Stimulated activated CD8-positive, alpha-beta memory T cell treated with anti-CD3 and anti-CD28 coated beads, Interleukin-12 subunit alpha, Interleukin-12 subunit beta, amount 100 ng/mL, for 4 hours (primary cell): ENCODE measurements around the gene CLEC5A.
"Not testable (repeated sequence)": the region's sequence is repeated elsewhere in the genome, so short reads cannot be mapped to it uniquely, and the experiment has no call there.

Source experiments
- DNase-seq: peaks from one replicate; pipeline ENCODE4 v3.0.0-alpha.2; 2020; ENCODE audit warnings: low read depth

Gene CLEC5A

DNA sequence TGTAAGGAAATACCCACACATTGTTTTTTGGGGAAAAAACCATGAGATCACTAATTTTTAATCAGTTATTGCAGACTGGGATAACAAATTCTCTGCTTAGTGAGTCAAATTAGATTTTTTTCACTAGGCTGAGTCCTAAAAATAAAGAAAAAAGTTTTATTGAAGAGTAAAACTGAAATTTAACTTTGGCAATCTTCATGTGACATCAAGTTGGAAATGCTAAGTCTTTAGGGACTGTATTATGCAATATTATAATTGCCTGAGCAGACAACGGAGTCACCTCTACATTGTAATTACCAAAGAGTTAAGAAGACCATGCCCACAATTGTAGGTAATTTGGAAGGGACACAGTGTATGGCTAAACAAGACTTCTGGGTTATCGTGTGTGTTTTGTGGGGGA is 2.2 kb upstream of the CLEC5A start:
- DNase-seq = no peak

DNA sequence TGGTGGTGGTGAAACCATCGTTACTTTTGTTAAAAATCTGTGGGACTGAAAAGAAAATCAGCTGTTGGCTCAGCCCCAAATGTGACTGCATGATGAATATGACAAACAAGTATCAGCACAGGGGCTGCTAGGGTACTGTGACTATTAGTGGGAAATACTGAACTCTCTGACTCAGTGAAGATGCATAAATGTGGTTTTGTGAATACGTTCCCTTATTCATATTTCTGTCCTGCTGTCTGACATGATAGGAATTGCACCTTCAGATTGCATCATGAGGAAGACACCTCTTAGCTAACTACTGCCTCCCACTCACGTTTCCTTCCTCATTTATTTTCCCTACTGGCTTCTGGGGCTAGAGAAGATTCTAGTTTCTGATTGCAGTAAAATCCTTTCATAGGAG is 1.4 kb downstream of the CLEC5A start:
- DNase-seq = no peak

GRCh38 chr7:141944811-141945210 is 2.0 kb downstream of the CLEC5A start:
- no peak for DNase-seq

GRCh38 chr7:141943846-141944245 is 2.9 kb downstream of the CLEC5A start:
- no peak for DNase-seq

DNA sequence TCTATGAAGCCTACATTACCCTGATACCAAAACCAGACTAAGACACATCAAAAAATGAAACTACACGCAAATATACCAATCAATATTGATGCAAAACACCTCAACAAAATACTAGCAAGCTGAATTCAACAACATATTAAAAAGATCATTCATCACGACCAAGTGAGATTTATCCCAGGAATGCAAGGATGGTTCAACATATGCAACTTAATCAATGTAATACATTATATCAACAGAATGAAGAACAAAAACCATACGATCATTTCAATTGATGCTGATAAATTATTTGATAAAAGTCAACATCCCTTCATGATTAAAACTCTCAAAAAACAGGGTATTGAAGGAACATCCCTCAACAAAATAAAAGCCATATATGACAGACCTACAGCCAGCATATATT is 5.7 kb downstream of the CLEC5A start:
- no peak for DNase-seq

DNA sequence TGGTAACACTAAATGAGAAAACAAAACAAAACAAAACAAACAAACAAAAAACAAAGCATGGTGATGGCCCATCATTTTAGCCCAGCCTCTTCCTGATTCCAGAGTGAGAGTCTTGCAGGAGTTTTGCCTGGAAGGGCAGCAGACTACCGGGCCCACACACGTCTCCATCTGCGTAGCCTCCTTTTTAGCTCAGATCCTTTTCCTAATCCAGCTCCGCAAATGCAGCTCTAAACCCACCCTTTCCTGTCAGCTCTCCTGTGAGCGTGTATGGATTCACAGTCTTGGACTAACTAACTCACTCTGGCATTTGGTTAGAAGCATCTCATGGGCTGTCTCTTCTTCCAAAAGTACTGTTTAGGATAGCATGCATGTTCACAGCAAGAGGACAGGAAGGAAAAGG is 16.6 kb downstream of the CLEC5A start:
- DNase-seq = no peak

DNA sequence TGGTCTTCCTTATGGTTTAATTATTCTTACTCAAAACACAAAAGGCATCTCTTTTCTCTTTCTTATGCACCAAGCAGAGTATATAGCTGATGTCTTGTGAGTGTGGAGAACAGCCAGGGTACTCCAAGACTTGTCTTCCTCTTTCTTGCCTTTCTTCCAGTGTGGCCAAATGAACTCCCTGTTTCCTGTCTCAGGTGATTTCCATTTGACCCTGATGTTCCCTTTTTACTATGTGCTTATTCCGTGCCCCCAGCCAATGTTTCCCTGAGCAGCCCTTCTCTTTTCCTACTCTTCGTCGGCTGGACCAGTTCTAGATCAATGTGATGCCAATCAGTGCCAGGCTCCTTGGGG is 18.0 kb downstream of the CLEC5A start:
- no peak for DNase-seq

GRCh38 chr7:141928146-141928844 is 18.5 kb downstream of the CLEC5A start:
- no peak for DNase-seq

- DNase-seq = no peak
Observed at GRCh38 chr7:141920281-141920680, 26.5 kb downstream of the CLEC5A start.

DNA sequence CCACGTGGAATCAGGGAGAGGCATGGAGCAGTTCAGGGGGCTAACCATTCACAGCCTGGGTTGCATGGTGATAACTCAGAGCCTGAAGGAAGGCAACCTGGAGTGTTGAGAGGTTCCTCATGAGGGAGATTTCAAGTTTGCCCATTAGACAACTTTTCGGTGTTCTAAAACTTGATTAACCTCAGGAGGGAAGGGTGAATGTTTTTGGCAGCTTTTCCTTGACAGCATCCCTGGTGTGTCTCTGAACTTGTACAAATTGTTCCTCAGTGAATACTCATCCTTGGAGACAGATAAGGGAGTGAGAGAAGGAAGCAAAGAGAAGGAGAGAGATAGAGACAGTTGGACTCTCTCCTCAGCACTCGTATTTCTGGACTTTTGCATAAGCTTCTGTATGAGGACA is 30.7 kb downstream of the CLEC5A start, which contains the start of gene OR9A4:
TSS of gene OR9A4 (plus strand) at position 301 of the 400 bp plus-strand sequence. CDS start 2,477 bp downstream, outside the sequence.
- DNase-seq = no peak

- DNase-seq = no peak
Observed at GRCh38 chr7:141915565-141915964, 31.2 kb downstream of the CLEC5A start.

- DNase-seq = no peak
Observed at GRCh38 chr7:141911391-141911790, 35.4 kb downstream of the CLEC5A start.

GRCh38 chr7:141906285-141906684 is 40.5 kb downstream of the CLEC5A start:
- DNase-seq = no peak

DNA sequence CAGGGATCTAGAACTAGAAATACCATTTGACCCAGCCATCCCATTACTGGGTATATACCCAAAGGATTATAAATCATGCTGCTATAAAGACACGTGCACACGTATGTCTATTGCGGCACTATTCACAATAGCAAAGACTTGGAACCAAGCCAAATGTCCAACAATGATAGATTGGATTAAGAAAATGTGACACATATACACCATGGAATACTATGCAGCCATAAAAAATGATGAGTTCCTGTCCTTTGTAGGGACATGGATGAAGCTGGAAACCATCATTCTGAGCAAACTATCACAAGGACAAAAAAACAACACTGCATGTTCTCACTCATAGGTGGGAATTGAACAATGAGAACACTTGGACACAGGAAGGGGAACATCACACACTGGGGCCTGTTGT is 47.4 kb downstream of the CLEC5A start:
- DNase-seq = not testable (repeated sequence)

GRCh38 chr7:141891336-141891735 is 55.4 kb downstream of the CLEC5A start:
- DNase-seq = no peak

GRCh38 chr7:141889321-141889720 is 57.5 kb downstream of the CLEC5A start:
- DNase-seq = no peak

DNA sequence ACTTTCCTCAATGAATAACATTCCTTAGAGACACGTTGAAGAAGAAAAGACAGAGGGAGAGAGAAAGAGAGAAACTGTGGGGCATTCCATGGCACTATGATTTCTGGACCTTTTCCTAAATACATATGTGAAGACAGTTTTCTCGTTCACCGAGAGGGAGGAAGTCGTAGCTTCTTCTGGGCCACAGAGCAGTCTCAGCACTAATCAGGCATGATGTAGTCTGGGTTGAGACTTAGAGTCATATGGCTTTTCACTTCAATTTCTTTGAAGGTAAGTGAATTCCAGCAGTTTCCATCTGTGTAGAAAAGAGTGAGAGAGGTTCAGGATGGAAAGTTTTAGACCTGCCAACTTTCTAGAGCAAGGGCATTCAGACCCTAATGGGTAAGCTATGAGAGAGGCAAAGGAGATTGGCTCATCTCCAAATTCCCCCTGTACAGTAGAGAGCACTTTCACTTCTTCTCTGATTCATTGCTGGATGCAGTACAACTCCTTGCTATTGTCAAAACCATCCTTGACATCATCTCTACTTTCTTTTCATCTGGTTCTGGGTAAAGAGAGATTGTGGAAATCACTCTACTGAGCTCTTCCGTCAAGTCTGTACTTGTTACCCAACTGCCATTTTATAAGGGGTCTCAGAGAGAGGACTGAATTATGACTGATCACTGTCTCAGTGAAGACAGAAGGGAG is 62.1 kb downstream of the CLEC5A start:
- DNase-seq = no peak

- no peak for DNase-seq
Observed at GRCh38 chr7:141880960-141881359, 65.8 kb downstream of the CLEC5A start.

DNA sequence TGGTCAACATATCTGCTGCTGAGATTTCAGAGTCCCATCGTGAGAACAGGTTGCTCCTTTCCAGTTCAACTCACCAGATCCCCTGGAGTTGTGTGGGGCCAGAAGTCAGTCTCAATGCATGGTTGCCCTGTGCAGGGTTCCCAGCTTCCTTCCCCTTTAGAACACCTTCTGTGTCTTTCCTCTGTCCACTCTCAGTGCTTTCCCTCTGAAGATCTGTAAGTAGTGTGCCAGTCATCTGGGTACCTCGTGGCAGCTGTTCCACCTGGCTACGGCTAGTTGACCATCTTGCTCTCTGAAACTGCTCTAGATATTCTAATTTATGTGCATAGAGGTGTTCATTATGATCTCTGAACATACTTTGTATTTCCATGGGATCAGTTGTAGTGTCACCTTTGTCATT is 69.4 kb downstream of the CLEC5A start:
- no peak for DNase-seq
